Thoracic aorta (tissue), 2 donors: Measurements from ENCODE around the gene ATAT1. TPM values are rescaled to one million over a fixed set of nuclear protein-coding genes. Genes with fewer than 3 reads are reported as not detected.

Source experiments
- ATAC-seq: fragments of 150-250 bp; one replicate; pipeline ENCODE4 v1.8.0; 2017; ENCODE audit warnings: low read depth; ENCODE audit not compliant: insufficient number of reproducible peaks, low FRiP score
- DNase-seq: peaks from one replicate; pipeline ENCODE4 v3.0.0-alpha.2; 2020; ENCODE audit warnings: low spot score
- H3K27ac ChIP-seq, 2 donors: fragments of 200-600 bp; sonication (generic); 1 replicate in 1 of 2; 2 replicates in 1 of 2; pipeline ENCODE4 v1.5.1; 2016; ENCODE audit warnings: mild to moderate bottlenecking in 2 of 2, moderate library complexity in 2 of 2
- H3K27me3 ChIP-seq: fragments of 200-600 bp; sonication (generic); replicated peaks from 2 replicates; pipeline ENCODE4 v1.6.0; 2016; ENCODE audit warnings: mild to moderate bottlenecking; ENCODE audit not compliant: insufficient read depth
- H3K36me3 ChIP-seq: fragments of 200-600 bp; sonication (generic); one replicate; pipeline ENCODE4 v1.5.1; 2016
- H3K4me1 ChIP-seq, 2 donors: fragments of 200-600 bp; sonication (generic); 1 replicate in 1 of 2; 2 replicates in 1 of 2; pipeline versions ENCODE4 v1.5.1 to v1.6.0; 2016; ENCODE audit warnings: low read depth in 2 of 2, mild to moderate bottlenecking in 1 of 2; ENCODE audit not compliant: control insufficient read depth in 1 of 2
- H3K4me3 ChIP-seq: fragments of 200-600 bp; sonication (generic); 2 replicates; pipeline ENCODE4 v1.5.1; 2016; ENCODE audit warnings: mild to moderate bottlenecking
- H3K9me3 ChIP-seq: fragments of 200-600 bp; sonication (generic); 2 replicates; pipeline ENCODE4 v1.5.1; 2016
- total RNA-seq, 2 donors: library from RNA; depleted of rRNA; stranded (reverse); fragments of >200 nt; gene quantifications; one replicate each; pipeline versions ENCODE4 v1.1.0 to v1.2.3, GENCODE V29; 2016
- TF ChIP-seq, protein P1 (sequence below): fragments of 200-600 bp; sonication (generic); IDR thresholded peaks from one replicate; pipeline ENCODE4 v1.5.1; 2019; ENCODE audit warnings: antibody characterized with exemption

The ATAT1 gene
- total RNA-seq, 2 donors from 2014 or later: 4.1 to 12.2 TPM

DNA sequence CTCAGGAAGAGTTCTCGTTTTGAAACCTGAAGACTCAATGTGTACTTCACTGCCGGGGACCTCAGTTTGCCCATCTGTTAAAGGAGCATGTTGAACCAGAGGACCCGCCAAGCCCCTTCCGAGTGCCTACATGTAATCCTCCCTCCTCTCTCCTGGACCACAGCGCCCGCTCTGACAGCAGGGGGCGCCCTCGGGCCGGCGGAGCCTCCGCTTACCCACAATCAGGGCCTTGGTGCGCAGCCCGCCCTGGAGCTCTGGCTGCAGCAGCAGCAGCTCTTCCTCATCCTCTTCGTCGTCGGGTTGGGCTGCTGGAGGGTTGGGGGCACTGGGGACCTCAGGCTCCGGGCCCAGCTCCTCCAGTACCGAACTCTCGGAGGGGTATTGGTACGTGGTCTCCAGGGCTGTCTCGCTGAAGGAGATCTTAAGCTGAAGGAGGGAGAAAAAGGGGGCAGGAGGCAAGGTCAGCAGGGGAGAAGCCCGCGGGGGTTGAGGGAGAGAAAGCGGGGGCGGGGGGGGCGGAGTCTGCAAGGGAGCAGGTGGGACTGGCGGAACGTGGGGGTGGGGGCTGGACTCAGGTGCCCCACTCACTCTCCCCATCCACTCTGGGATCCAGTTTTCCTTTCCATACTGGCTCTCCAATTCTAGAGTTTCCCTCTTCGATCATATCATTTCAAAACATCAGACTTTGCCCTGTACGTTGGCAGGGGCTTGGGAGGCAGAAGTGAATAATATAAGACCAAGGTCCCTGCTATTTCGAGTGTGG lies 52.5 kb downstream of the ATAT1 start:
- TF ChIP-seq, protein P1, sequence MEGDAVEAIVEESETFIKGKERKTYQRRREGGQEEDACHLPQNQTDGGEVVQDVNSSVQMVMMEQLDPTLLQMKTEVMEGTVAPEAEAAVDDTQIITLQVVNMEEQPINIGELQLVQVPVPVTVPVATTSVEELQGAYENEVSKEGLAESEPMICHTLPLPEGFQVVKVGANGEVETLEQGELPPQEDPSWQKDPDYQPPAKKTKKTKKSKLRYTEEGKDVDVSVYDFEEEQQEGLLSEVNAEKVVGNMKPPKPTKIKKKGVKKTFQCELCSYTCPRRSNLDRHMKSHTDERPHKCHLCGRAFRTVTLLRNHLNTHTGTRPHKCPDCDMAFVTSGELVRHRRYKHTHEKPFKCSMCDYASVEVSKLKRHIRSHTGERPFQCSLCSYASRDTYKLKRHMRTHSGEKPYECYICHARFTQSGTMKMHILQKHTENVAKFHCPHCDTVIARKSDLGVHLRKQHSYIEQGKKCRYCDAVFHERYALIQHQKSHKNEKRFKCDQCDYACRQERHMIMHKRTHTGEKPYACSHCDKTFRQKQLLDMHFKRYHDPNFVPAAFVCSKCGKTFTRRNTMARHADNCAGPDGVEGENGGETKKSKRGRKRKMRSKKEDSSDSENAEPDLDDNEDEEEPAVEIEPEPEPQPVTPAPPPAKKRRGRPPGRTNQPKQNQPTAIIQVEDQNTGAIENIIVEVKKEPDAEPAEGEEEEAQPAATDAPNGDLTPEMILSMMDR: peak; percentile 92

GRCh38 chr6:30679765-30680535 lies 53.3 kb downstream of the ATAT1 start:
- Histone ChIP-seq H3K4me1 (peaks cover 26 to 45% of the 10 kb centered on the region in 2 donors), H3K4me3 (peak overlapping the region; percentile 99)
- ATAC-seq: no peak

More for the DNA sequence above, 52.5 kb downstream of the ATAT1 start:
- ATAC-seq (no peak), DNase-seq (no peak)
- Histone ChIP-seq H3K9me3 (no peaks in the 10 kb centered on the region), H3K27ac (peak overlapping the region; percentile 46 to 100), H3K4me3 (peak overlapping the region; percentile 99), H3K27me3 (no peaks in the 10 kb centered on the region), H3K36me3 (peaks cover 41% of the 10 kb centered on the region), H3K4me1 (peaks cover 26 to 43% of the 10 kb centered on the region in 2 donors)

GRCh38 chr6:30681766-30682142 lies 55.1 kb downstream of the ATAT1 start:
- H3K4me3 ChIP-seq: peak overlapping the region; percentile 99
- ATAC-seq (no peak), DNase-seq (no peak)
- TF ChIP-seq, protein P1: no peak
- peaks cover 26 to 50% of the 10 kb centered on the region in 2 donors for H3K4me1 ChIP-seq
- no peaks in the 10 kb centered on the region for H3K9me3 ChIP-seq
- H3K27ac ChIP-seq: peak overlapping the region; percentile 100
- peaks cover 31% of the 10 kb centered on the region for H3K36me3 ChIP-seq
- no peaks in the 10 kb centered on the region for H3K27me3 ChIP-seq

More at GRCh38 chr6:30679765-30680535, 53.3 kb downstream of the ATAT1 start:
- Histone ChIP-seq H3K27ac (peak overlapping the region; percentile 46 to 100), H3K36me3 (peaks cover 41% of the 10 kb centered on the region), H3K9me3 (no peaks in the 10 kb centered on the region), H3K27me3 (no peaks in the 10 kb centered on the region)
- no peak for DNase-seq
- TF ChIP-seq, protein P1: no peak

GRCh38 chr6:30682143-30683117 lies 55.8 kb downstream of the ATAT1 start:
- Histone ChIP-seq H3K4me1 (peaks cover 26 to 50% of the 10 kb centered on the region in 2 donors), H3K27ac (peak overlapping the region; percentile 100), H3K4me3 (peak overlapping the region; percentile 99), H3K9me3 (no peaks in the 10 kb centered on the region), H3K36me3 (peaks cover 24% of the 10 kb centered on the region), H3K27me3 (no peaks in the 10 kb centered on the region)
- ATAC-seq: peak; percentile 50
- TF ChIP-seq, protein P1: no peak
- peak; percentile 72 for DNase-seq
